ENCODE measurements around the gene LYRM4. TPM values are rescaled to one million over a fixed set of nuclear protein-coding genes. Genes with fewer than 3 reads are reported as not detected.

The LYRM4 gene
- total RNA-seq, 1 donor from 2014 or later: 39.0 TPM

DNA sequence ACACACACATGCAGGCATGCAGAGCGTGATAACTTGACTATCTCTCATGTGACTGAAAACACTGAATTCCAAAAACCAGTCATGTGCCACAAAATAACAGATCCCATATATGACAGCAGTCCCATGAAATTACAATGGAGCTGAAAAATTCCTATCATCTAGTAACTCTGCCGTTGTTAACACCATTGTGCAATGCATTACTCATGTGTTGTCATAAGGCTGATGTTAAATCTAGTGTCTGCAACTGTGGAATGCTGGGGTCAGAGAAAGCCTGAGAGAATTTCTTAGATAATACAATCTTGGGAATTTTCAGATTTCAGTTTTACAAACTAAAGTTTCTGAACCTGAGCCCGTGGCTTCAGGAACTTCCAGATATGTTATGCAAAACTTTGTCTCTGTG, 70.2 kb downstream of the LYRM4 start:
- Mint-ChIP-seq H3K27ac (ENCODE audit: unreplicated experiment) (no peak overlapping the region), H3K36me3 (ENCODE audit: low read depth, unreplicated experiment) (no peaks in the 10 kb centered on the region), H3K4me1 (ENCODE audit: unreplicated experiment) (peaks cover 17% of the 10 kb centered on the region), H3K9me3 (ENCODE audit: unreplicated experiment) (no peaks in the 10 kb centered on the region), H3K4me3 (ENCODE audit: unreplicated experiment) (no peak overlapping the region), H3K27me3 (ENCODE audit: unreplicated experiment) (peaks cover 3% of the 10 kb centered on the region)
- TF ChIP-seq, protein P1, sequence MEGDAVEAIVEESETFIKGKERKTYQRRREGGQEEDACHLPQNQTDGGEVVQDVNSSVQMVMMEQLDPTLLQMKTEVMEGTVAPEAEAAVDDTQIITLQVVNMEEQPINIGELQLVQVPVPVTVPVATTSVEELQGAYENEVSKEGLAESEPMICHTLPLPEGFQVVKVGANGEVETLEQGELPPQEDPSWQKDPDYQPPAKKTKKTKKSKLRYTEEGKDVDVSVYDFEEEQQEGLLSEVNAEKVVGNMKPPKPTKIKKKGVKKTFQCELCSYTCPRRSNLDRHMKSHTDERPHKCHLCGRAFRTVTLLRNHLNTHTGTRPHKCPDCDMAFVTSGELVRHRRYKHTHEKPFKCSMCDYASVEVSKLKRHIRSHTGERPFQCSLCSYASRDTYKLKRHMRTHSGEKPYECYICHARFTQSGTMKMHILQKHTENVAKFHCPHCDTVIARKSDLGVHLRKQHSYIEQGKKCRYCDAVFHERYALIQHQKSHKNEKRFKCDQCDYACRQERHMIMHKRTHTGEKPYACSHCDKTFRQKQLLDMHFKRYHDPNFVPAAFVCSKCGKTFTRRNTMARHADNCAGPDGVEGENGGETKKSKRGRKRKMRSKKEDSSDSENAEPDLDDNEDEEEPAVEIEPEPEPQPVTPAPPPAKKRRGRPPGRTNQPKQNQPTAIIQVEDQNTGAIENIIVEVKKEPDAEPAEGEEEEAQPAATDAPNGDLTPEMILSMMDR (IDR thresholded peaks at IDR 0.05; ENCODE audit: unreplicated experiment): no peak
- no peak for DNase-seq (ENCODE audit: low spot score)

DNA sequence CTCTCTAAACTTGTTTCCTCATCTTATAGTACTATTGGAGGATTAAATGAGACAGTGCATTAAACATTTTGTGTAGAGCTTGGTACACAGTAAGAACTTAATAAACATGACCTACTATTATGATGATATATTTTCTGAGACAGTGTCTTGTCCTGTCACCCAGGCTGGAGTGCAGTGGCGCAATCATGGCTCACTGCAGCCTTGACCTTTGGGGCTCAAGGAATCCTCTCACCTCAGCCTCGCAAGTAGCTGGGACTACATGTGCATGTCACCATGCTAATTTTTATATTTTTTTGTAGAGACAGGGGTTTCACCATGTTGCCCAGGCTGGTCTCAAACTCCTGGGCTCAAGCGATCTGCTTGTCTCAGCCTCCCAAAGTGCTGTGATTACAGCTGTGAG, 72.1 kb downstream of the LYRM4 start:
- Mint-ChIP-seq H3K4me1 (ENCODE audit: unreplicated experiment) (peaks cover 18% of the 10 kb centered on the region), H3K4me3 (ENCODE audit: unreplicated experiment) (no peak overlapping the region), H3K27me3 (ENCODE audit: unreplicated experiment) (peaks cover 3% of the 10 kb centered on the region), H3K9me3 (ENCODE audit: unreplicated experiment) (no peaks in the 10 kb centered on the region), H3K36me3 (ENCODE audit: low read depth, unreplicated experiment) (no peaks in the 10 kb centered on the region), H3K27ac (ENCODE audit: unreplicated experiment) (no peak overlapping the region)
- TF ChIP-seq, protein P1 (IDR thresholded peaks at IDR 0.05; ENCODE audit: unreplicated experiment): no peak
- no peak for DNase-seq (ENCODE audit: low spot score)

DNA sequence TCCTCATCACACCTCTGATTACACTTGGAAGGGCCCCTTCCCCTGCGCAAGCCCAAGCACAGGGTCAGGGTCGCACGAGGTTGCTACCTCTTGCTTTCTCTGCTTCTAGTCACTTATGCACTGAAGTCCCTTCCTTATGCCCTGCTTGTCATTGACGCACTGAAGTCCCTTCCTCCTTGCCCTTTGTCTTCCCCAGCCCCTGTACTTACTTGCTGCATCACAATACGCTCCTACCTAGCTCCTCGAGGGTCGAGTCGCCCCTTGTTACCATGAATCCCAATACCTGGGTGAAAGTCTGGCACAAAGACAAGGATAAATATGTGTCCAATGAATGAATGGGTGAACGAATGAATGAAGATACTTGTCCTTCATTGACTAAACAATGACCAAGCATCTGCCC, 75.9 kb downstream of the LYRM4 start:
- Mint-ChIP-seq H3K36me3 (ENCODE audit: low read depth, unreplicated experiment) (no peaks in the 10 kb centered on the region), H3K27me3 (ENCODE audit: unreplicated experiment) (peaks cover 4% of the 10 kb centered on the region), H3K9me3 (ENCODE audit: unreplicated experiment) (no peaks in the 10 kb centered on the region), H3K27ac (ENCODE audit: unreplicated experiment) (no peak overlapping the region), H3K4me1 (ENCODE audit: unreplicated experiment) (peaks cover 16% of the 10 kb centered on the region), H3K4me3 (ENCODE audit: unreplicated experiment) (peak overlapping the region; percentile 22)
- no peak for DNase-seq (ENCODE audit: low spot score)
- TF ChIP-seq, protein P1 (IDR thresholded peaks at IDR 0.05; ENCODE audit: unreplicated experiment): no peak

DNA sequence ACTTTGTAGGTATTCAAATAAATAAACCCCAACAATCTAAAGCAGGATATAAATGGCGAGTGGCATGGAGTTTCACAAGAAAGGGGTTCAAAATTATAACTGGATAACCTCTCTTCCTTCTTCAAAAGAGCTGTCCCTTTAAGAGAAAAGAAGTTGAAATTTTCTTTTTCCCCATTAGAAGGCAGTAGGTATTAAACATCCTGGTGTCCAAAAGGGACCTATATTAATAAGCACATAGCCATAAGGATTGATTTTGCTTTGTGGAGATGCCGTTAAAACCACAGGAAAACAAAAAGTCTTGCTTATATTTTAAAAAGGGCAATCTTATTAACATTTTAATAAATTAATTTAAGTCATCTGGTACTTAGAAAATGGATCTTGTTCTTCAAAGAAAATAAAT, 76.5 kb downstream of the LYRM4 start:
- Mint-ChIP-seq H3K4me1 (ENCODE audit: unreplicated experiment) (peaks cover 19% of the 10 kb centered on the region), H3K4me3 (ENCODE audit: unreplicated experiment) (no peak overlapping the region), H3K27ac (ENCODE audit: unreplicated experiment) (no peak overlapping the region), H3K9me3 (ENCODE audit: unreplicated experiment) (no peaks in the 10 kb centered on the region), H3K36me3 (ENCODE audit: low read depth, unreplicated experiment) (no peaks in the 10 kb centered on the region), H3K27me3 (ENCODE audit: unreplicated experiment) (peaks cover 4% of the 10 kb centered on the region)
- TF ChIP-seq, protein P1 (IDR thresholded peaks at IDR 0.05; ENCODE audit: unreplicated experiment): no peak
- no peak for DNase-seq (ENCODE audit: low spot score)

DNA sequence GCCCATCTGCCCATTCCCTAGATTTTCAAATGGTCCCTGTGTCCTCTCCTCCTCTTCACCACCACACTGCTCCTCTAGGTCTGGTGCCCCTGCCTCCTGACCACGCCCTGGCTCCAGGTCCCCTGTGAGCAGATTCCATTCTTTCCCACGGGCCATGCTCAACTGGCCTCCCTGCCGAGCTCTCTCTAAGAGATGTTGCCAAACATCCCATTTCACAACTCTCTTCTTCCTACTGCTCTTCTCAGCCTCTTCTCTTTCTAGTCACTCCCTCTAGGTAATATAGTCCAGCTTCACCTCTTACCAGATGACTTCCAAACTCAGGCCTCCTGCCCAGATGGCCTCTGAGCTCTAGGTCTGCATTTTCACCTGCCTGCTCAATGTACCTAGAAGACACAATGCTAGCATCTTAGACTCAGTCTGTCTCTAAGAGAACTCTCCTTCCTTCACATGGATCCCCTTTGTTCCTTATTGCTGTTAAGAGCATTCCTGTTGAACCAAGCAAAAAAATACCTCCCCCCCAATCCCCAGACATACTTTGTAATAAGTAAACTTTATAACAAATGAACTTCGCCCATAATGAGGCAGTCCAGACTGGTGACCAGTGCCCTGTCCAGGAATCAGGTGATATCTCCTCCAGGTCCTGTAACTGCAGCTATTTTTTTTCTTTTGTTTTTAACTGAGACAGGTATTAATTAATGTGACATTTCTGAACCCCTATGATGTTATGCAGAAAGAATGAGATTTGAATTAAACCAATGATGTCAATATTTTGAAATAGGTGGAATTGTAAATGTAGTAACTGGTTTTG, 79.0 kb downstream of the LYRM4 start:
- no peak for DNase-seq (ENCODE audit: low spot score)
- Mint-ChIP-seq H3K4me3 (ENCODE audit: unreplicated experiment) (no peak overlapping the region), H3K36me3 (ENCODE audit: low read depth, unreplicated experiment) (no peaks in the 10 kb centered on the region), H3K27me3 (ENCODE audit: unreplicated experiment) (peaks cover 4% of the 10 kb centered on the region), H3K9me3 (ENCODE audit: unreplicated experiment) (no peaks in the 10 kb centered on the region), H3K4me1 (ENCODE audit: unreplicated experiment) (peaks cover 22% of the 10 kb centered on the region), H3K27ac (ENCODE audit: unreplicated experiment) (no peak overlapping the region)
- TF ChIP-seq, protein P1 (IDR thresholded peaks at IDR 0.05; ENCODE audit: unreplicated experiment): no peak
